HG02571 (cell line): Measurements from ENCODE around the gene PSD4.

Experiments
- ATAC-seq: cut with Tn5 transposase; IDR thresholded peaks from one replicate; pipeline ENCODE4 v1.9.1; 2021; ENCODE audit warnings: mild to moderate bottlenecking, moderate library complexity; ENCODE audit not compliant: unreplicated experiment

The PSD4 gene

GRCh38 chr2:113203217-113203530, 29.4 kb downstream of the PSD4 start:
- ATAC-seq: no peak

GRCh38 chr2:113203901-113204519, 30.2 kb downstream of the PSD4 start:
- peak; percentile 74 for ATAC-seq

DNA sequence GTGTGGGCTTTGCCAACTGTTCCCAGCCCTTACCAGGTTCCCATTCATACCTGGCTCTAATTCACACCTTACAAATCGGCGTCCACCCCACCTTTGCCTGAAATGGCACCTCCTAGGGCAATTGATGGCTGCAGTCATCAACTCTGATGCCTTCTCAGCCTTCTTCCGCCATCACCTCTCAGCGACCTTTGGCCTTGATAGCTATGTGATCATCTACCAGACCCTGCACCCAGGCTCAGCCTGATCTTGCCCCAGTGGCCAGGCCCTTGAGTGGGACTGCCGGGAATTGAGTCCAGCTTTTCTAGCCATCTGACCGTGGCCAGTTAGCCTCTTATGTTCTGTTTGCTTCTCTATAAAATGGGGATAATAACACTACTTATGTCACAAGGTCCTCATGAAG, 32.5 kb downstream of the PSD4 start:
- ATAC-seq: no peak

DNA sequence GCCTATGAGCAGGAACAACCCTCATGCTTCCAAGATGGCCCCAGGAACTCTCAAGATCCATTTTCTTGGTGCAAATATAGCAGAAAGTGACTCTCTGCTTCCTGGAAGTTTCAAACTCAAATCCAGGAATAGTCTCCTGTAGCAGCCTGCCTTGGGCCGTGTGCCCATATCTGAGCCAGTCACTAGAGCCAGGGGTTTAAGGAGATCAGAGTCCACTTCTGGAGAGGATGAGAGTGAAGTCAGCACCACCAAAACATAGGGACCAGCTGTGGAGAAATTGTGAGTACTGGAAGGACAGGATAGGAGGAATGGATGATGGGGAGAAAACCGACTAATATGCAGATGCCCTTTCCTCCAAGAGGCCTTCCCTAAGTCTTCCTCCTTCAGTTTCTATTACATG, 33.2 kb downstream of the PSD4 start:
- ATAC-seq: no peak

DNA sequence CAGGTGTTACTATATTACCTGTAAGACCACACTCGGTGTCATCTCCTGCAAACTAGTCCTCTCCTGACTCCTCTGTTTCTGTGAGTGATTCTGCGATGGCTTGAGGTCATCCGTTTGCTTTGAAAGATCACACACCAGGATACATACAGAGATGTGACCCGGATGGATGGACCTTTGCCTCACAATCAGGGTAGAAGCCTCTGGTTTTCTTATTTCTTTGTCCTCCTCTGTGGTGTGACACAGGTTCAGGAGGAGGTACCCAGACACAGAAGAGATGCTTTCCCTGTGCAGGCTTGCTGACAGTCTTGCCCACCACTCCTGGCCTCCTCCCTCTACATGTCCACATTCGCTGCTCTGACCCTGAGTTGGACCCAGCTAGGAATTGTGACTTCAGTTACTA, 34.6 kb downstream of the PSD4 start:
- ATAC-seq: no peak

DNA sequence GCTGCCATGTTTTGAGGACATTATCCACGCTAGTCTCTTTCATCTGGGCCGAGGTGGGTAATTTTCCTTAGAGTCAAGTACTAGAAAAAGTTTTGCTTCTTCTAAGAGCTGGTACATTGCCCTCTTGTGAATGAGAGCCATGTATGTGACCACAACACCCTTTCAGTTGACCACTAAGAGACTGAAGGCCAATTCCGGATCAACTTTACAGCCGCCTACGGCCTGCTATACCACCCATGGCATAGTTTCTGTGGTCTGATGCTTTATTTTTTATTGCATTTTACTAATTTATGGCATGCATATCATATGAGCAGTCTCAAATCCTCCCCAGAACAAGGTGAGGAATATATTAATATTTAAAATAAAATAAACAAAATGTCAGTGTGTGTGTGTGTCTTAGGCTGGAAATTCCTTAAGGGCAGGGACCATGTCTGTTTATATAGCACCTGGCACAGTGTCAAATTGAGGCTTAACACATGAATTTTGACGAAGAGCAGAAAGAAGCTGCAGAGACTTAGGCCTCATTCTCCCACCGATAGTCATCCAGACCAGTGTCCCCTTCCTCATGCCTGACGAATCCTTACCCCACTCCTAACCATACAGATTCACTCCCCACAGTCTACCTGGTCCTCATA, 35.4 kb downstream of the PSD4 start:
- ATAC-seq: no peak

DNA sequence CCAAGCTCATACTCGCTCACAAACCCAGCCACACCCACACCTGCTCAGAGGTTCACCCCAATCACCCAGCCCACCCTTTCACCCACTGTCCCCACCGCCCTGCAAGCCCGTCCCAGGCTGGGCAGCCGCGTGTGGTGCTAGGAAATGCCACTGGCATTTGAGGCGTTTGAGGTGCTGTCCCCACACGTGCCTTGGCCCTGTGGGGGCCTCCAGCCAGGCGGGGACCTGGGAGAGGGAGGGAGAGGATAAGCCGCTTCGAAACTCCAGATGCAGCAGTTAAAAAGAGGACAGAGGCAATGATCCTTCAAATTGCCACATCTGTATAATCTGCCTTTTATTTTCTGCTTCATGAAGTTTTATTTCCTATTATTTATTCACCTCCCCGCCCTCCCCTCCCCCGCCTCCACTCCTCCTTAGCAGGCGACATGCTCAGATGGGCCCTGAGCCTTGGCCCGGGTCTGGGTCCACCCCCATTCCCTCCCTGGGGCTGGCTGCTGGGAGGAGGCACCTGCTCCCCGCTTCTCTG, 35.9 kb downstream of the PSD4 start:
- no peak for ATAC-seq

DNA sequence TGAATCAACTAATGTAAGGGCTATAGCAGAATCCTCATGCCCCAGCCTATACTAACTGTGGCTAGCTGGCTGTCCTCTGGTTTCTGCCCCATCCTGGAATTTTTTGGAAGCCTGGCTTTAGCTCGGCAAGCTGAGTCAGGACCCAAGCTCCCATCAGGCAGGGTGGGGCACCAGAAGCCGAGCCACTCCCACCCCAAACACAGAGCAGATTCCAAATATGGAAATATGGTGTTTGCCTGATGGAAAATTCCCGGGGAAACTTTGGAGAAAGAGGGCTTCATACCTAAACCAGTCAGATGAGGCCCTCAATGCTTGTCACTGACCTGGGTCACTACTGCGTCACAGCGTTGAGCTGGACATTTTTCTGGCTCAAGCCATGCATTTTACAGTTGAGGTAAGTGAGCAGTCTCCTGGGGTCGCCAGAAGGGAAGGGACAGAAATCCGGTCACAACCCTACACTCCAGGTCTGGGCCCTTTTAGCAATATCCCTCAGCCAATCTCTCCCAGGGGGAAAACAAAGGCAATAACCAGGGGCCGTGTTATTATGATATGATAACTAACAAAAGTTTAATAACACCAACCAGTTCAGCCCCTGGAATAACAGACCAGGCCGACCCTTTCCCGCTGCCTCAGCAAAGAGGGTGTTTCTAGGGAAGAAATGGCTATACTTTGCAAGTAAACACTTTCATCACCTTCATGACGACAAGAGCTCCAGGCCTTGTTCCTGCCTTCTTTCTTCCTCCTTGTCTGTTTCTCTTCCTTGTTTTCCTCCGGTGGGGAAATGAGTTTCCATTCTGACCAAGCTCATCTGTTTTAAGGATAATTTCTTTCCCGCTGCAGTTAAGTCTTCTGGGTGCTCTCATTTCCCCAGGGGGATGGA, 37.7 kb downstream of the PSD4 start:
- no peak for ATAC-seq

- ATAC-seq: no peak
Observed at GRCh38 chr2:113212245-113213060, 38.7 kb downstream of the PSD4 start.

DNA sequence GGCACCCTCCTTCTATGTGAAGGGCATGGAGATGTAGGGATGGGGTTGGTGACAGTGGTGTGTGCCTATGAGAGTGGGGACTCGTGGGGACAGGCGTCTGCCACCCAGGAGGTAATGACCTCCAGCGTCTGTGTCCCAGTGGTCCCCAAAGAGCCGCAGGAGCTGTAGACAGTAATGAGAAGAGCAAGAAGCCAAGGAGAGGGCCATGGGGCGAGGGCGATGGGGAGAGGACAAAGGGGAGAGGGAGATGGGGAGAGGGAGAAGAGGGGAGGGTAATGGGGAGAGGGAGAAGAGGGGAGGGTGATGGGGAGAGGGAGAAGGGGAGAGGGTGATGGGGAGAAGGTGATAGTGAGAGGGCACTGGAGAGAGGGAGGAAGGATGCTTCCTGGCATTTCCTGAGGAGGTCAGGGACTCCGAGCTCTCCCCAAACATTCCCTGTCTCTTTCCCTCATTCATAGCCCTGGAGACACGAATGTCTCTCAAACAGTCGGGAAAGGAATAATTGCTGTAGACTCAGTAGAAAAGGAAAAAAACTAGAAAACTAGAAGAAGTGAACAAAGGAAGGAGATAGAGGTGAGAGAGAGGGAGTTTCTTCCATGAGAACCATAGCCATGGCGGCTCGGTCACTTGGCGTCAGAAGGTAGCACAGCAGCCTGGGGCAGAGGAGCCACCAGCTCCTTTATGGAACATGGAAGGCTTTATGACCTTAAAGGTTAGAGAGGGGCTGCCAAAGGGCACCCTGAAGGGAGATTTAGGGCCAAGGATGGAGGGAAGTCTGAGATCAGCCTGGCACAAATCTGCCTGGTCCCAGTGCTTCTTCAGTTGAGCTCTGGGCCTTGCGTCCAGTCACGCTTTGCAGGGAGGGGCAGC, 39.5 kb downstream of the PSD4 start:
- ATAC-seq: no peak

- no peak for ATAC-seq
Observed at GRCh38 chr2:113214141-113214540, 40.4 kb downstream of the PSD4 start.

- ATAC-seq: no peak
Observed at GRCh38 chr2:113215056-113215455, 41.3 kb downstream of the PSD4 start.

DNA sequence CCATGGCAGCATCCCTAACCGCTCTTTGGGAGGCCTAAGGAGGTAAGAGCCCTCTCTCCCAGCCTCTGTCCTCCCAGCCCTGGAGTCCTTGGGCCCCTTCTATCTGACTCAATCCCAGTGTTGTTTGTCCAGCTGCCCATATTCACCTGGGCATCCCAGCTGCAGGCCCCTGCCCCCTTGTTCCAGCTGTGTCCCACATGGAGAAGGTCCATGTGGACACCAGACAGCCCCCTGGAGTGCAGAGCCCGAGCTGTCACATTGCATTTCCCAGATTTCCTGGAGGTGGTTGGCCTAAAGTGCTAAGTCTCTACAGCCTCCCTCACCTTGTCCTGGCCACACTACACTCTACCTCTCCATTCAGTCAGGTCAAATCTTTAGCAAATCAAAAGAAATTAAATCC, 42.5 kb downstream of the PSD4 start:
- no peak for ATAC-seq

DNA sequence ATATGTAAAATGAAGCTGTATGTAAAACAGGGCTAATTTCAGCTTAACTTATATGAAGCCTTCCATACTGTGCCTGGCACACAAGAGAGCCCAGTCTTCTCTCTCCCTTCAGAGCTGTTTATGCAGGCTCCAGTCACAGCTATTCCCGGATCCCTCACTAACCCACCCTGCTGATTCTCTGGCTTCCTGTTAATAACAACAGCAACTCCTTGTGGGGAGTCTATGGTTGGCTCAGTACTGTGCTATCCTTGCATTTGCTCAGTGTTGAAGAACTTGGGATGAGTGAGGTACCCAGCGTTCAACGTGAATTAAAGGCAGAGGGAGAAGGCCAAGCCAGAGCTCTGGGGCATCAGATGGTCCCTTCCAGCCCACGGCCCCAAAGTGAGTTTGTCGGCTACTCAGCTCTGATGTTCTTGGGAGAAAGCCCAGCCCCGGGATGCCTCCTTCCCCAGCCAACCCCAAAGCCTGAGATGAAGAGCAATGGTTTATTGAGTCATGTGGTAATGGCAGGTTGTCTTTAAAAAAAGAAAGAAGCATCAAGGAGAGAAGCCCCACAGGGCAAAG, 43.2 kb downstream of the PSD4 start:
- ATAC-seq: no peak

DNA sequence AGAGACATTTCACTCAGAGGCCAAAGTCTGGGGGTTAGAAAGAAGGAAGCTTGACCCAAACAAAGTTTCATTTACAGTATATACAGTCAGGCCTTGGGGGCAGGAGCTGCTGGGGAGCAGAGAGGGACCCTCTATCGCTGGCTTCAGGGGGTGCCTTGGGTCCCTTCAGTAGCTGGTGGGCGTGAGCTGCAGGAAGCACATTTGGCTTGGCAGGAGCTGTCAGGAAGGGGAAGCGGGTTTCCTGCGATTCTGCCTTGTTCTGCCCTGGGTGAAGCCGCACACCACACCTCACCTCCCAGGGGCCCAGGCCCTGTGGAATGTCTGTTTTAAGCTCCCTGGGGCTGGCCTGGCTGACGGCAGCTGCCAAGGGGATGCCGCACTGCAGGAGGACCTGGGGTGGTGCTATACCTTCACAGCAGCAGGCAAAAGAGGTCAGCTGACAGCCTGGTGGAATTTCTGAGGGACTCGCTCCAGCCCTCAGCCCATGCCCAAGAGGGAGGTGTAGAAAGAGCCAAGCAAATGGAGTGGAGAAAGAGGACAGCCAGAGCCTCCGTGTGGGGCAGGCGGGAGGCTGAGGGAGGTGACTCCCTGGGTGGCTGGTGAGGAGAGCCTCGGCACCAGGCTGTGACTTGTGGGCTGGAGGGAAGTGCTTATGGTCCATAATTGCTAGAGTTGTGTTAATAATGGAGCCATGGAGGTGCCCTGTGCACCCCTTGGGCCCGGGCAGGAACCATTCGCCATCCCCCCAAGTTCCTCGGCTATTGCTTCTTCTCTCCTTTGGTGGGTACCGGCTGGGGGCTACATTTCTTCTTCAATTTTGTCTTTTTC, 43.9 kb downstream of the PSD4 start:
- no peak for ATAC-seq

GRCh38 chr2:113218283-113219091, 44.7 kb downstream of the PSD4 start:
- ATAC-seq: no peak

GRCh38 chr2:113219092-113219441, 45.3 kb downstream of the PSD4 start:
- no peak for ATAC-seq

- no peak for ATAC-seq
Observed at GRCh38 chr2:113219525-113219888, 45.7 kb downstream of the PSD4 start.
